Esophagus muscularis mucosa (tissue), 3 donors: ENCODE measurements around the gene PTTG1IP2.

Source experiments
- EP300 ChIP-seq: sonication (generic); formaldehyde crosslinking; IDR thresholded peaks from one replicate; pipeline ENCODE4 v1.6.1; 2017; ENCODE audit warnings: antibody characterized with exemption
- TF ChIP-seq, protein P1 (sequence below), 3 experiments: fragments of 200-600 bp in 2 of 3; fragments of 450-650 bp in 1 of 3; sonication (generic) in 2 of 3; IDR thresholded peaks; one replicate each; pipeline ENCODE4 v1.5.1; 2017 to 2019; ENCODE audit warnings: antibody characterized with exemption in 3 of 3, mild to moderate bottlenecking in 2 of 3, moderate library complexity in 1 of 3

DNA sequence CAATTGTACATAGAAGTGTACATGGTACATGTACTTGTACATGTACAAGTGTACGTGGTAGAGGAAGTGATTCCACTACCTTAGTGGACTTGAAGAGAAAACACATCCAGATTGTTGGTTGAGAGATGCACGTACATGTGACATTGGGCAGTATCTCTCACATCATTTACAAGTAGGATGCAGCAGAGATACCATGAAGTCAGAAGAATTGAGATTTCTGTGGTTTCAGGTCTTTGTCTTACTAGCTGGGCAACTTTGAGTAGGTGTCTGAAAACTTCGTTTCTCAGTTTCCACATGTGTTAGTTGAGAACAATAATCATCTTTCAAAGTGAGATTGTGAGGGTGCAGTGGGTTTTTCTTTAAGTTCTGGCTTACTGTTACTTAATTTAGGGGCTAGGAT lies 44.7 kb upstream of the PTTG1IP2 start:
- TF ChIP-seq EP300: no peak
- TF ChIP-seq, protein P1, sequence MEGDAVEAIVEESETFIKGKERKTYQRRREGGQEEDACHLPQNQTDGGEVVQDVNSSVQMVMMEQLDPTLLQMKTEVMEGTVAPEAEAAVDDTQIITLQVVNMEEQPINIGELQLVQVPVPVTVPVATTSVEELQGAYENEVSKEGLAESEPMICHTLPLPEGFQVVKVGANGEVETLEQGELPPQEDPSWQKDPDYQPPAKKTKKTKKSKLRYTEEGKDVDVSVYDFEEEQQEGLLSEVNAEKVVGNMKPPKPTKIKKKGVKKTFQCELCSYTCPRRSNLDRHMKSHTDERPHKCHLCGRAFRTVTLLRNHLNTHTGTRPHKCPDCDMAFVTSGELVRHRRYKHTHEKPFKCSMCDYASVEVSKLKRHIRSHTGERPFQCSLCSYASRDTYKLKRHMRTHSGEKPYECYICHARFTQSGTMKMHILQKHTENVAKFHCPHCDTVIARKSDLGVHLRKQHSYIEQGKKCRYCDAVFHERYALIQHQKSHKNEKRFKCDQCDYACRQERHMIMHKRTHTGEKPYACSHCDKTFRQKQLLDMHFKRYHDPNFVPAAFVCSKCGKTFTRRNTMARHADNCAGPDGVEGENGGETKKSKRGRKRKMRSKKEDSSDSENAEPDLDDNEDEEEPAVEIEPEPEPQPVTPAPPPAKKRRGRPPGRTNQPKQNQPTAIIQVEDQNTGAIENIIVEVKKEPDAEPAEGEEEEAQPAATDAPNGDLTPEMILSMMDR (IDR thresholded peaks at IDR 0.05): no peak
